Fibroblast of lung (primary cell): Measurements from ENCODE around the gene GPSM1.

Experiments
- CTCF ChIP-seq, 2 donors: IDR thresholded peaks in 1 of 2; conservative IDR thresholded peaks in 1 of 2; 1 replicate in 1 of 2; 2 replicates in 1 of 2; pipeline ENCODE4 v1.5.1; 2011 to 2012; ENCODE audit warnings: low read length in 2 of 2, control low read depth in 1 of 2, inconsistent platforms in 1 of 2, low read depth in 1 of 2, mild to moderate bottlenecking in 1 of 2
- EZH2 ChIP-seq: IDR thresholded peaks from 2 replicates; pipeline ENCODE4 v1.5.1; 2012; ENCODE audit warnings: low read length, control low read depth, mild to moderate bottlenecking; ENCODE audit errors: missing control alignments

GRCh38 chr9:136367296-136368145 lies 40.2 kb downstream of the GPSM1 start:
- TF ChIP-seq CTCF (conservative IDR thresholded peaks at IDR 0.05 in 1 of 2, IDR thresholded peaks at IDR 0.05 in 1 of 2; ENCODE audit: low read depth in 1 of 2, low read length in 2 of 2) (no peak), EZH2 (no peak)
